ENCODE measurements around the gene PSMA6. TPM values are rescaled to one million over a fixed set of nuclear protein-coding genes. Genes with fewer than 3 reads are reported as not detected.
A peak's percentile ranks its signal among the peaks of the same experiment; 100 is the strongest.

The PSMA6 gene
- total and polyA plus RNA-seq, 2 of the 13 experiments (the other 11 are each of a cell fraction or from before 2014, with no cell fraction given), result 525 to 1,109 TPM

GRCh38 chr14:35346738-35347322 lies 54.6 kb downstream of the PSMA6 start (continued):
- TF ChIP-seq, protein P1, sequence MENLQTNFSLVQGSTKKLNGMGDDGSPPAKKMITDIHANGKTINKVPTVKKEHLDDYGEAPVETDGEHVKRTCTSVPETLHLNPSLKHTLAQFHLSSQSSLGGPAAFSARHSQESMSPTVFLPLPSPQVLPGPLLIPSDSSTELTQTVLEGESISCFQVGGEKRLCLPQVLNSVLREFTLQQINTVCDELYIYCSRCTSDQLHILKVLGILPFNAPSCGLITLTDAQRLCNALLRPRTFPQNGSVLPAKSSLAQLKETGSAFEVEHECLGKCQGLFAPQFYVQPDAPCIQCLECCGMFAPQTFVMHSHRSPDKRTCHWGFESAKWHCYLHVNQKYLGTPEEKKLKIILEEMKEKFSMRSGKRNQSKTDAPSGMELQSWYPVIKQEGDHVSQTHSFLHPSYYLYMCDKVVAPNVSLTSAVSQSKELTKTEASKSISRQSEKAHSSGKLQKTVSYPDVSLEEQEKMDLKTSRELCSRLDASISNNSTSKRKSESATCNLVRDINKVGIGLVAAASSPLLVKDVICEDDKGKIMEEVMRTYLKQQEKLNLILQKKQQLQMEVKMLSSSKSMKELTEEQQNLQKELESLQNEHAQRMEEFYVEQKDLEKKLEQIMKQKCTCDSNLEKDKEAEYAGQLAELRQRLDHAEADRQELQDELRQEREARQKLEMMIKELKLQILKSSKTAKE (CRISPR knock-in tag; IDR thresholded peaks at IDR 0.05; ENCODE audit: borderline replicate concordance), result no peak
- no peak for TF ChIP-seq SMC3 (IDR thresholded peaks at IDR 0.05; ENCODE audit: low read length)
- no peak for TF ChIP-seq TBP (CRISPR knock-in tag; IDR thresholded peaks at IDR 0.05)
- TF ChIP-seq SP5 (CRISPR knock-in tag; IDR thresholded peaks at IDR 0.05; ENCODE audit: borderline replicate concordance, low read depth), result no peak
- TF ChIP-seq, protein P2, sequence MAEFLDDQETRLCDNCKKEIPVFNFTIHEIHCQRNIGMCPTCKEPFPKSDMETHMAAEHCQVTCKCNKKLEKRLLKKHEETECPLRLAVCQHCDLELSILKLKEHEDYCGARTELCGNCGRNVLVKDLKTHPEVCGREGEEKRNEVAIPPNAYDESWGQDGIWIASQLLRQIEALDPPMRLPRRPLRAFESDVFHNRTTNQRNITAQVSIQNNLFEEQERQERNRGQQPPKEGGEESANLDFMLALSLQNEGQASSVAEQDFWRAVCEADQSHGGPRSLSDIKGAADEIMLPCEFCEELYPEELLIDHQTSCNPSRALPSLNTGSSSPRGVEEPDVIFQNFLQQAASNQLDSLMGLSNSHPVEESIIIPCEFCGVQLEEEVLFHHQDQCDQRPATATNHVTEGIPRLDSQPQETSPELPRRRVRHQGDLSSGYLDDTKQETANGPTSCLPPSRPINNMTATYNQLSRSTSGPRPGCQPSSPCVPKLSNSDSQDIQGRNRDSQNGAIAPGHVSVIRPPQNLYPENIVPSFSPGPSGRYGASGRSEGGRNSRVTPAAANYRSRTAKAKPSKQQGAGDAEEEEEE (CRISPR knock-in tag; IDR thresholded peaks at IDR 0.05; ENCODE audit: borderline replicate concordance), result no peak
- TF ChIP-seq MEIS2 (CRISPR knock-in tag; IDR thresholded peaks at IDR 0.05), result no peak
- TF ChIP-seq ZNF468 (CRISPR knock-in tag; IDR thresholded peaks at IDR 0.05), result no peak
- TF ChIP-seq, protein P3, sequence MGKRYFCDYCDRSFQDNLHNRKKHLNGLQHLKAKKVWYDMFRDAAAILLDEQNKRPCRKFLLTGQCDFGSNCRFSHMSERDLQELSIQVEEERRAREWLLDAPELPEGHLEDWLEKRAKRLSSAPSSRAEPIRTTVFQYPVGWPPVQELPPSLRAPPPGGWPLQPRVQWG (CRISPR knock-in tag; IDR thresholded peaks at IDR 0.05; ENCODE audit: borderline replicate concordance, low read depth), result 0 out of 2 replicates have a peak, but pooled peaks have one; percentile 29
- 0 out of 2 replicates have a peak, but pooled peaks have one; percentile 6 for TF ChIP-seq HOXD1 (CRISPR knock-in tag; IDR thresholded peaks at IDR 0.05)
- TF ChIP-seq SOX5 (CRISPR knock-in tag; IDR thresholded peaks at IDR 0.05; ENCODE audit: borderline replicate concordance), result no peak
- TF ChIP-seq, protein P4, sequence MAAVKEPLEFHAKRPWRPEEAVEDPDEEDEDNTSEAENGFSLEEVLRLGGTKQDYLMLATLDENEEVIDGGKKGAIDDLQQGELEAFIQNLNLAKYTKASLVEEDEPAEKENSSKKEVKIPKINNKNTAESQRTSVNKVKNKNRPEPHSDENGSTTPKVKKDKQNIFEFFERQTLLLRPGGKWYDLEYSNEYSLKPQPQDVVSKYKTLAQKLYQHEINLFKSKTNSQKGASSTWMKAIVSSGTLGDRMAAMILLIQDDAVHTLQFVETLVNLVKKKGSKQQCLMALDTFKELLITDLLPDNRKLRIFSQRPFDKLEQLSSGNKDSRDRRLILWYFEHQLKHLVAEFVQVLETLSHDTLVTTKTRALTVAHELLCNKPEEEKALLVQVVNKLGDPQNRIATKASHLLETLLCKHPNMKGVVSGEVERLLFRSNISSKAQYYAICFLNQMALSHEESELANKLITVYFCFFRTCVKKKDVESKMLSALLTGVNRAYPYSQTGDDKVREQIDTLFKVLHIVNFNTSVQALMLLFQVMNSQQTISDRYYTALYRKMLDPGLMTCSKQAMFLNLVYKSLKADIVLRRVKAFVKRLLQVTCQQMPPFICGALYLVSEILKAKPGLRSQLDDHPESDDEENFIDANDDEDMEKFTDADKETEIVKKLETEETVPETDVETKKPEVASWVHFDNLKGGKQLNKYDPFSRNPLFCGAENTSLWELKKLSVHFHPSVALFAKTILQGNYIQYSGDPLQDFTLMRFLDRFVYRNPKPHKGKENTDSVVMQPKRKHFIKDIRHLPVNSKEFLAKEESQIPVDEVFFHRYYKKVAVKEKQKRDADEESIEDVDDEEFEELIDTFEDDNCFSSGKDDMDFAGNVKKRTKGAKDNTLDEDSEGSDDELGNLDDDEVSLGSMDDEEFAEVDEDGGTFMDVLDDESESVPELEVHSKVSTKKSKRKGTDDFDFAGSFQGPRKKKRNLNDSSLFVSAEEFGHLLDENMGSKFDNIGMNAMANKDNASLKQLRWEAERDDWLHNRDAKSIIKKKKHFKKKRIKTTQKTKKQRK (IDR thresholded peaks at IDR 0.05; ENCODE audit: low read length), result no peak
- TF ChIP-seq, protein P5, sequence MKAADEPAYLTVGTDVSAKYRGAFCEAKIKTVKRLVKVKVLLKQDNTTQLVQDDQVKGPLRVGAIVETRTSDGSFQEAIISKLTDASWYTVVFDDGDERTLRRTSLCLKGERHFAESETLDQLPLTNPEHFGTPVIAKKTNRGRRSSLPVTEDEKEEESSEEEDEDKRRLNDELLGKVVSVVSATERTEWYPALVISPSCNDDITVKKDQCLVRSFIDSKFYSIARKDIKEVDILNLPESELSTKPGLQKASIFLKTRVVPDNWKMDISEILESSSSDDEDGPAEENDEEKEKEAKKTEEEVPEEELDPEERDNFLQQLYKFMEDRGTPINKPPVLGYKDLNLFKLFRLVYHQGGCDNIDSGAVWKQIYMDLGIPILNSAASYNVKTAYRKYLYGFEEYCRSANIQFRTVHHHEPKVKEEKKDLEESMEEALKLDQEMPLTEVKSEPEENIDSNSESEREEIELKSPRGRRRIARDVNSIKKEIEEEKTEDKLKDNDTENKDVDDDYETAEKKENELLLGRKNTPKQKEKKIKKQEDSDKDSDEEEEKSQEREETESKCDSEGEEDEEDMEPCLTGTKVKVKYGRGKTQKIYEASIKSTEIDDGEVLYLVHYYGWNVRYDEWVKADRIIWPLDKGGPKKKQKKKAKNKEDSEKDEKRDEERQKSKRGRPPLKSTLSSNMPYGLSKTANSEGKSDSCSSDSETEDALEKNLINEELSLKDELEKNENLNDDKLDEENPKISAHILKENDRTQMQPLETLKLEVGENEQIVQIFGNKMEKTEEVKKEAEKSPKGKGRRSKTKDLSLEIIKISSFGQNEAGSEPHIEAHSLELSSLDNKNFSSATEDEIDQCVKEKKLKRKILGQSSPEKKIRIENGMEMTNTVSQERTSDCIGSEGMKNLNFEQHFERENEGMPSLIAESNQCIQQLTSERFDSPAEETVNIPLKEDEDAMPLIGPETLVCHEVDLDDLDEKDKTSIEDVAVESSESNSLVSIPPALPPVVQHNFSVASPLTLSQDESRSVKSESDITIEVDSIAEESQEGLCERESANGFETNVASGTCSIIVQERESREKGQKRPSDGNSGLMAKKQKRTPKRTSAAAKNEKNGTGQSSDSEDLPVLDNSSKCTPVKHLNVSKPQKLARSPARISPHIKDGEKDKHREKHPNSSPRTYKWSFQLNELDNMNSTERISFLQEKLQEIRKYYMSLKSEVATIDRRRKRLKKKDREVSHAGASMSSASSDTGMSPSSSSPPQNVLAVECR (CRISPR knock-in tag; IDR thresholded peaks at IDR 0.05; ENCODE audit: borderline replicate concordance), result no peak
- no peak for TF ChIP-seq PRMT3 (CRISPR knock-in tag; IDR thresholded peaks at IDR 0.05; ENCODE audit: borderline replicate concordance, low read depth)
- no peak for TF ChIP-seq SP2 (CRISPR knock-in tag; IDR thresholded peaks at IDR 0.05)
- peak; percentile 24; the same call in 1 of the 2 replicates for TF ChIP-seq ZNF432 (CRISPR knock-in tag; IDR thresholded peaks at IDR 0.05; ENCODE audit: borderline replicate concordance)
- no peak for TF ChIP-seq MIXL1 (CRISPR knock-in tag; IDR thresholded peaks at IDR 0.05)
- no peak for TF ChIP-seq CBFB (CRISPR knock-in tag; IDR thresholded peaks at IDR 0.05)
- TF ChIP-seq ZKSCAN8 (CRISPR knock-in tag; IDR thresholded peaks at IDR 0.05; ENCODE audit: borderline replicate concordance), result no peak
